Esophagus muscularis mucosa (tissue), 3 donors: ENCODE data around the gene UGT1A5.

Experiments
- POLR2AphosphoS5 ChIP-seq, 2 donors: sonication (generic); formaldehyde crosslinking; IDR thresholded peaks; one replicate each; pipeline ENCODE4 v1.6.1; 2017; ENCODE audit warnings: antibody characterized with exemption in 2 of 2
- TF ChIP-seq, protein P1 (sequence below), 3 experiments: fragments of 200-600 bp in 2 of 3; fragments of 450-650 bp in 1 of 3; sonication (generic) in 2 of 3; IDR thresholded peaks; one replicate each; pipeline ENCODE4 v1.5.1; 2017 to 2019; ENCODE audit warnings: antibody characterized with exemption in 3 of 3, mild to moderate bottlenecking in 2 of 3, moderate library complexity in 1 of 3

DNA sequence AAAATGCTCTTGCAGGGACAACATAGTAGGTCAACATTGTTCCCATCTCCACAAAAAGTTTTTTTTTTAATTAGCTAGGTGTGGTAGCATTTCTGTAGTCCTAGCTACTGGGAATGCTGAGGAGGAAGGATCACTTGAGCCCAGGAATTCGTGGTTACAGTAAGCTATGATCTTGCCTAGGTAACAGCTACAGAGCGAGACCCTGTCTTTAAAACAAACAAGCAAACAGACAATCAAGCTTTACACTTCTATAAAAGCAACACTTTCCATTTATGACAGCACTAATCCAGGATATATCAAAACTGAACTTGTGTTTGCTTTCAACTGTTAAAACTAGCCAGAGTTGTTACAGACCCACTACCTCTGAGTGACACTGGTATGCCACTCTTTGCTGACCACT, 28.2 kb downstream of the UGT1A5 start:
- TF ChIP-seq POLR2AphosphoS5 (IDR thresholded peaks at IDR 0.05) = no peak
- TF ChIP-seq, protein P1, sequence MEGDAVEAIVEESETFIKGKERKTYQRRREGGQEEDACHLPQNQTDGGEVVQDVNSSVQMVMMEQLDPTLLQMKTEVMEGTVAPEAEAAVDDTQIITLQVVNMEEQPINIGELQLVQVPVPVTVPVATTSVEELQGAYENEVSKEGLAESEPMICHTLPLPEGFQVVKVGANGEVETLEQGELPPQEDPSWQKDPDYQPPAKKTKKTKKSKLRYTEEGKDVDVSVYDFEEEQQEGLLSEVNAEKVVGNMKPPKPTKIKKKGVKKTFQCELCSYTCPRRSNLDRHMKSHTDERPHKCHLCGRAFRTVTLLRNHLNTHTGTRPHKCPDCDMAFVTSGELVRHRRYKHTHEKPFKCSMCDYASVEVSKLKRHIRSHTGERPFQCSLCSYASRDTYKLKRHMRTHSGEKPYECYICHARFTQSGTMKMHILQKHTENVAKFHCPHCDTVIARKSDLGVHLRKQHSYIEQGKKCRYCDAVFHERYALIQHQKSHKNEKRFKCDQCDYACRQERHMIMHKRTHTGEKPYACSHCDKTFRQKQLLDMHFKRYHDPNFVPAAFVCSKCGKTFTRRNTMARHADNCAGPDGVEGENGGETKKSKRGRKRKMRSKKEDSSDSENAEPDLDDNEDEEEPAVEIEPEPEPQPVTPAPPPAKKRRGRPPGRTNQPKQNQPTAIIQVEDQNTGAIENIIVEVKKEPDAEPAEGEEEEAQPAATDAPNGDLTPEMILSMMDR (IDR thresholded peaks at IDR 0.05) = no peak
